GM04504 (cell line): ENCODE data around the gene KCNK10.

Source experiments
- DNase-seq: peaks from one replicate; pipeline ENCODE4 v3.0.0-alpha.2; 2012; ENCODE audit warnings: low read depth

The KCNK10 gene

GRCh38 chr14:88323086-88323522 lies at the start of gene KCNK10:
KCNK10 (minus strand) TSS chr14:88323269; CDS start chr14:88322798, 471 bp downstream.
- no peak for DNase-seq

- no peak for DNase-seq
Measured at GRCh38 chr14:88369496-88369895, 46.4 kb upstream of the KCNK10 start.

GRCh38 chr14:88364710-88365413 lies 41.8 kb upstream of the KCNK10 start:
- no peak for DNase-seq

GRCh38 chr14:88363644-88364043 lies 40.6 kb upstream of the KCNK10 start:
- DNase-seq: no peak

GRCh38 chr14:88359500-88359899 lies 36.4 kb upstream of the KCNK10 start:
- no peak for DNase-seq

- no peak for DNase-seq
Measured at GRCh38 chr14:88354358-88354757, 31.3 kb upstream of the KCNK10 start.

GRCh38 chr14:88352698-88353097 lies 29.6 kb upstream of the KCNK10 start:
- DNase-seq: no peak

GRCh38 chr14:88351966-88352691 lies 29.1 kb upstream of the KCNK10 start:
- no peak for DNase-seq

- DNase-seq: no peak
Measured at GRCh38 chr14:88348546-88348945, 25.5 kb upstream of the KCNK10 start.

GRCh38 chr14:88346048-88346639 lies 23.1 kb upstream of the KCNK10 start:
- DNase-seq: peak; percentile 46

- DNase-seq: no peak
Measured at GRCh38 chr14:88342980-88343379, 19.9 kb upstream of the KCNK10 start.

- DNase-seq: no peak
Measured at GRCh38 chr14:88340357-88340756, 17.3 kb upstream of the KCNK10 start.

GRCh38 chr14:88333036-88333435 lies 10.0 kb upstream of the KCNK10 start:
- DNase-seq: no peak

GRCh38 chr14:88327497-88327896 lies 4.4 kb upstream of the KCNK10 start:
- no peak for DNase-seq

GRCh38 chr14:88326352-88327103 lies 3.5 kb upstream of the KCNK10 start:
- no peak for DNase-seq

- no peak for DNase-seq
Measured at GRCh38 chr14:88325883-88326282, 2.8 kb upstream of the KCNK10 start.

- DNase-seq: no peak
Measured at GRCh38 chr14:88324930-88325329, 1.9 kb upstream of the KCNK10 start.

GRCh38 chr14:88324491-88324890 lies 1.4 kb upstream of the KCNK10 start:
- DNase-seq: no peak

- DNase-seq: no peak
Measured at GRCh38 chr14:88323523-88324199, 592 bp upstream of the KCNK10 start.

GRCh38 chr14:88322504-88323085 lies 474 bp downstream of the KCNK10 start:
- DNase-seq: no peak

- no peak for DNase-seq
Measured at GRCh38 chr14:88321692-88322503, 1.2 kb downstream of the KCNK10 start.
